ENCODE results near the gene PTPRH. TPM values are rescaled to one million over a fixed set of nuclear protein-coding genes. Genes with fewer than 3 reads are reported as not detected.

The PTPRH gene
- total RNA-seq, 6 experiments from 2014 or later, result 4.2 to 25.9 (median 12.9) TPM

- Histone ChIP-seq H3K9me3 (no peaks in the 10 kb centered on the region), H3K4me3 (no peak overlapping the region), H3K27ac (no peak overlapping the region), H3K4me1 (peaks cover 0 to 15% (median 5%) of the 10 kb centered on the region in 4 donors), H3K27me3 (no peaks in the 10 kb centered on the region), H3K36me3 (peaks cover 0 to 3% (median 0%) of the 10 kb centered on the region in 4 donors)
- TF ChIP-seq POLR2A (IDR thresholded peaks at IDR 0.05) (no peak), CTCF (IDR thresholded peaks at IDR 0.05) (no peak)
- DNase-seq (no peak), ATAC-seq (no peak)
- WGBS (ENCODE audit: insufficient coverage, low coverage, low lambda C conversion rate, missing lambda C conversion rate), result 60% methylated on average over 5 of the region's 19 CpGs
- intact Hi-C loops (cut with DNase I), result loop anchor here in 1 of 2 donors (10.0 kb wide), 1 partner anchor 57 kb away; no protein-coding TSS in a partner anchor
Observed at GRCh38 chr19:55251341-55252081, 42.2 kb upstream of the PTPRH start.

GRCh38 chr19:55250262-55251036, 41.1 kb upstream of the PTPRH start:
- 88% methylated on average over 4 of the region's 18 CpGs for WGBS (ENCODE audit: insufficient coverage, low coverage, low lambda C conversion rate, missing lambda C conversion rate)

GRCh38 chr19:55249841-55250240, 40.5 kb upstream of the PTPRH start:
- TF ChIP-seq POLR2A (IDR thresholded peaks at IDR 0.05), result no peak
- TF ChIP-seq CTCF (IDR thresholded peaks at IDR 0.05), result no peak
- H3K9me3 ChIP-seq, result no peaks in the 10 kb centered on the region
- H3K36me3 ChIP-seq, result peaks cover 0 to 17% (median 4%) of the 10 kb centered on the region in 4 donors
- no CpG with 5 or more reads among the region's 11 CpGs for WGBS (ENCODE audit: insufficient coverage, low coverage, low lambda C conversion rate, missing lambda C conversion rate)
- H3K4me3 ChIP-seq, result no peak overlapping the region
- no peak overlapping the region for H3K27ac ChIP-seq
- no peaks in the 10 kb centered on the region for H3K27me3 ChIP-seq
- DNase-seq (no peak), ATAC-seq (no peak)
- intact Hi-C loops (cut with DNase I), result loop anchor here in 1 of 2 donors (10.0 kb wide), 1 partner anchor 55 kb away; no protein-coding TSS in a partner anchor
- no peaks in the 10 kb centered on the region for H3K4me1 ChIP-seq

More at GRCh38 chr19:55250262-55251036, 41.1 kb upstream of the PTPRH start:
- ATAC-seq (no peak), DNase-seq (no peak)
- no peaks in the 10 kb centered on the region for H3K9me3 ChIP-seq
- no peak for TF ChIP-seq CTCF (IDR thresholded peaks at IDR 0.05)
- no peak for TF ChIP-seq POLR2A (IDR thresholded peaks at IDR 0.05)
- intact Hi-C loops (cut with DNase I), result loop anchor here in 1 of 2 donors (10.0 kb wide), 1 partner anchor 56 kb away; no protein-coding TSS in a partner anchor
- H3K27me3 ChIP-seq, result no peaks in the 10 kb centered on the region
- no peak overlapping the region for H3K4me3 ChIP-seq
- H3K4me1 ChIP-seq, result peaks cover 0 to 4% (median under 1%) of the 10 kb centered on the region in 4 donors
- H3K27ac ChIP-seq, result no peak overlapping the region
- H3K36me3 ChIP-seq, result peaks cover 0 to 11% (median 1%) of the 10 kb centered on the region in 4 donors

- Histone ChIP-seq H3K9me3 (no peaks in the 10 kb centered on the region), H3K4me1 (no peaks in the 10 kb centered on the region), H3K27ac (no peak overlapping the region), H3K4me3 (no peak overlapping the region), H3K36me3 (peaks cover 0 to 29% (median 6%) of the 10 kb centered on the region in 4 donors), H3K27me3 (no peaks in the 10 kb centered on the region)
- 90% methylated on average over 2 of the region's 9 CpGs for WGBS (ENCODE audit: insufficient coverage, low coverage, low lambda C conversion rate, missing lambda C conversion rate)
- ATAC-seq (no peak), DNase-seq (no peak)
- TF ChIP-seq POLR2A (IDR thresholded peaks at IDR 0.05), result no peak
- TF ChIP-seq CTCF (IDR thresholded peaks at IDR 0.05), result no peak
- intact Hi-C loops (cut with DNase I), result no loop called here
Observed at GRCh38 chr19:55248704-55249103, 39.4 kb upstream of the PTPRH start.

Data from right lobe of liver (tissue), 6 donors.